ENCODE results near the gene PCK2.

Gene PCK2

GRCh38 chr14:24064091-24064795 lies 29.9 kb upstream of the PCK2 start:
- no peak for TF ChIP-seq CTCF (IDR thresholded peaks at IDR 0.05; ENCODE audit: extremely low read depth, missing control alignments)
- DNase-seq (ENCODE audit: low spot score) = no peak

- no peak for TF ChIP-seq CTCF (IDR thresholded peaks at IDR 0.05; ENCODE audit: extremely low read depth, missing control alignments)
- DNase-seq (ENCODE audit: low spot score) = no peak
Measured at GRCh38 chr14:24064856-24065255, 29.3 kb upstream of the PCK2 start.

GRCh38 chr14:24065408-24065807 lies 28.7 kb upstream of the PCK2 start:
- no peak for TF ChIP-seq CTCF (IDR thresholded peaks at IDR 0.05; ENCODE audit: extremely low read depth, missing control alignments)
- no peak for DNase-seq (ENCODE audit: low spot score)

DNA sequence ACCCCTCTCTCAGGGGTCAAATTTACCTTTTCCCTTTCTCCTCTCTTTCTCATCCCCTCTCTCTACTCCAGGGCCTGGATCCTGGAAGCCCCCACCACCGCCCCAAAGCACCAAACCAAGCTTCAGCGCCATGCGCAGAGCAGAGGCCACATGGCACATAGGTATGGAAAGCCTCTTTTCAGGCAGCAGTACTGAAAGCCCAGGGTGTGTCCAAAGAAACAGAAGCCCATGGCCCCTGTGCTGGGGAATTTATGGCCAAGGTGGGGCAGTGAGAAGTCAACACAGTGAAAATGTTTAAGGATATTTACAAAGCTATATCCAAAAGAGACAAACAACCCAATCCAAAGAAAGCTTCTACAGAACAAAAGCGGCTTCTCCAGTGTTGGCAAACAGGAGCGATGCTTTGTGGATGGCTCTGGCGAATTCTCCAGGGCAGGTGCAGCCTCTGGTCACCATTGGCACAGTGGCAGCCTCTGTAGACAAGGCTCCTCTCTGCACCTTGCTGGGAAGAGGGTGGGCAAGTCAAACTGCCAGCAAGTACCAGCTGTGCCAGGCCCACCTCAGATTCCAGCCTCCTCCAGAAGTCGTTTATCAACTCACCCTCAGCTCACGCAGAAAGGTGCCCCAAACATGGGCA lies 27.5 kb upstream of the PCK2 start:
- DNase-seq (ENCODE audit: low spot score) = no peak

DNA sequence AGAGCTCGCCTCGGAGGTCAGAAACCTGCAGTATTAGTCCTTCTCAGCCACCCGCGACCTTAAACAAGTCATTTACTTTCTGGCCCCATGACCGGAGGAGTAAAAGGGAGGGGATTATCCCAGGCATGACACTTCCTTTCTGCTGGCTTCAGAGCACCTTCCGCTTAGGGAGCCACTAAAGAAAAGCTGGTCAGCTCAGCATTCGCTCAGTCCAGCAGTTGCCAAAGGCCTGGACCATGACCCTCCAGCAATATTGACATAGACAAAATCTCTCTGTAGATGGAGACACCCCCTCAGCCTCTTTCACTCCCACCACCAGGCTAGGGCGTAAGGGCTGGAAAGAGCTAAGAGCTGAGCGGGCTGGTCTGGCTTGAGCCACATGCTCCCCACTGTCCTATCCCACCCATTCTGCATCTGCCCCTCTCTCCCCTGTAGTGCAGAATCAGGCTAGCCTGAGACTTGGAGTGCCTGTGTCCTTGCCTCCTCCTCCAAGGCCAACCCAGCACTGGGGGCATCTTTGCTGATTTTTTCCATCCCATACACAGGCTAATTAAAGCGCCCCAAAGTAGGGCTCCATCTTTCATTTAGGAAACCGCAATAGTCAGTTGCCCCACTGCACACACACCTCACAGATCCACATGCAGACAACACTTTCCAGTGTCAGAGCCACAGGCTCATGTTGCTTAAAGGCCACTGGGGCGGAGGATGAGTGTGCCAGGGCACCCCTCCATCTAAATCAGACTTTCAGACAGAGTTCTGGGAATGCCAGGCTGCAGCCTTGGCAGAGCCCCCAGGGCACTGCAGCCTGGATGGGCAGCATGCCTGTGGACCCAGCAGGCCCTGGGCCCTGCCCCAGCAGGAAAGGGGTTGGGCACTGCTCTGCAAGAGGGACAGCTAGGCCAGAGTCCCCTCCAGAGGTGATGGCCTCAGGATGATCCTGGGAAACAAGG lies 26.7 kb upstream of the PCK2 start:
- no peak for DNase-seq (ENCODE audit: low spot score)
- TF ChIP-seq CTCF (IDR thresholded peaks at IDR 0.05; ENCODE audit: extremely low read depth, missing control alignments) = no peak

More for the DNA sequence above, 27.5 kb upstream of the PCK2 start:
- no peak for TF ChIP-seq CTCF (IDR thresholded peaks at IDR 0.05; ENCODE audit: extremely low read depth, missing control alignments)

GRCh38 chr14:24068711-24069410 lies 25.2 kb upstream of the PCK2 start:
- TF ChIP-seq CTCF (IDR thresholded peaks at IDR 0.05; ENCODE audit: extremely low read depth, missing control alignments) = no peak
- DNase-seq (ENCODE audit: low spot score) = no peak

Measured in GM20000 (cell line).